SJSA1 (cell line): ENCODE measurements around the gene TLN1. TPM values are rescaled to one million over a fixed set of nuclear protein-coding genes. Genes with fewer than 3 reads are reported as not detected.

Source experiments
- DNase-seq, 2 experiments: peaks; one replicate each; pipeline ENCODE4 v3.0.0-alpha.2; 2015 to 2020; ENCODE audit warnings: low spot score in 2 of 2, low read depth in 1 of 2
- H3K27ac ChIP-seq: fragments of 250-450 bp; sonication (Bioruptor Pico); 2 replicates; pipeline ENCODE4 v1.5.1; 2020; ENCODE audit warnings: mild to moderate bottlenecking, moderate library complexity
- H3K27me3 ChIP-seq: fragments of 250-450 bp; sonication (Bioruptor Pico); replicated peaks from 2 replicates; pipeline ENCODE4 v1.5.1; 2020; ENCODE audit warnings: mild to moderate bottlenecking, moderate library complexity
- H3K36me3 ChIP-seq: fragments of 250-450 bp; sonication (Bioruptor Pico); 2 replicates; pipeline ENCODE4 v1.5.1; 2020; ENCODE audit warnings: mild to moderate bottlenecking
- H3K4me1 ChIP-seq: fragments of 250-450 bp; sonication (Bioruptor Pico); replicated peaks from 2 replicates; pipeline ENCODE4 v1.6.1; 2021; ENCODE audit warnings: mild to moderate bottlenecking
- H3K4me3 ChIP-seq: fragments of 250-450 bp; sonication (Bioruptor Pico); 2 replicates; pipeline ENCODE4 v1.5.1; 2020; ENCODE audit warnings: mild to moderate bottlenecking
- H3K9me3 ChIP-seq: fragments of 250-450 bp; sonication (Bioruptor Pico); replicated peaks from 2 replicates; pipeline ENCODE4 v1.5.1; 2020; ENCODE audit warnings: mild to moderate bottlenecking
- total RNA-seq: library from RNA; depleted of rRNA; stranded (reverse); fragments of >200 nt; shearing (Covaris generic); gene quantifications from 2 replicates; pipeline ENCODE4 v1.2.3, GENCODE V29; 2014

TLN1 gene
- total RNA-seq, 1 experiment from 2014 or later, result 213 TPM

- no peaks in the 10 kb centered on the region for H3K9me3 ChIP-seq
- peaks cover 18% of the 10 kb centered on the region for H3K36me3 ChIP-seq
- H3K27ac ChIP-seq, result peak overlapping the region; percentile 83
- H3K4me1 ChIP-seq, result peaks cover 21% of the 10 kb centered on the region
- H3K27me3 ChIP-seq, result no peaks in the 10 kb centered on the region
- H3K4me3 ChIP-seq, result peak overlapping the region; percentile 95
- DNase-seq, result no peak
Observed at GRCh38 chr9:35748242-35748857, 16.4 kb upstream of the TLN1 start.

GRCh38 chr9:35746583-35746982 lies 14.6 kb upstream of the TLN1 start:
- Histone ChIP-seq H3K9me3 (no peaks in the 10 kb centered on the region), H3K27ac (no peak overlapping the region), H3K4me3 (no peak overlapping the region; the same call in 1 of the 2 replicates), H3K27me3 (no peaks in the 10 kb centered on the region), H3K4me1 (peaks cover 21% of the 10 kb centered on the region), H3K36me3 (peaks cover 27% of the 10 kb centered on the region)
- DNase-seq, result peak in 1 of 2 experiments; percentile 4

DNA sequence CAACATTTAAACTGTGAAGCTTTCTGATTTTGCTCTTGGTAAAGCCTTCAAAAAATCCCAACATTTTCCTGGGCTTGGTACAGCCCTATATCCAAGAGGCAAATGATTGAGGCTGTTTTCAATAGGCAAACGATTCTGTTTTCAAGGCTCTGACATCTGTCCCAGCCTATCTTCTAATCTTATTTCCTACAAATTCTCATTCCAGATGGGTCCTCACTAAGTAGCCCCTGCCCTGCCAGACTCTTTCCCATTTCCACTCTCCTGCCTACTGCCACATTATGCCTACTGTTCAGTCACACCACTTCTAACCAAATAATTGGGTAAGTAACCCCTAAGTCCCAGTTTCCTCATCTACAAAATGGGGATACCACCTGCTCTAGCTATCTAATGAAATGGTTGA lies 13.6 kb upstream of the TLN1 start:
- H3K36me3 ChIP-seq, result peaks cover 27% of the 10 kb centered on the region
- no peak overlapping the region for H3K27ac ChIP-seq
- H3K9me3 ChIP-seq, result no peaks in the 10 kb centered on the region
- peaks cover 21% of the 10 kb centered on the region for H3K4me1 ChIP-seq
- H3K4me3 ChIP-seq, result no peak overlapping the region
- DNase-seq, result no peak
- H3K27me3 ChIP-seq, result no peaks in the 10 kb centered on the region

DNA sequence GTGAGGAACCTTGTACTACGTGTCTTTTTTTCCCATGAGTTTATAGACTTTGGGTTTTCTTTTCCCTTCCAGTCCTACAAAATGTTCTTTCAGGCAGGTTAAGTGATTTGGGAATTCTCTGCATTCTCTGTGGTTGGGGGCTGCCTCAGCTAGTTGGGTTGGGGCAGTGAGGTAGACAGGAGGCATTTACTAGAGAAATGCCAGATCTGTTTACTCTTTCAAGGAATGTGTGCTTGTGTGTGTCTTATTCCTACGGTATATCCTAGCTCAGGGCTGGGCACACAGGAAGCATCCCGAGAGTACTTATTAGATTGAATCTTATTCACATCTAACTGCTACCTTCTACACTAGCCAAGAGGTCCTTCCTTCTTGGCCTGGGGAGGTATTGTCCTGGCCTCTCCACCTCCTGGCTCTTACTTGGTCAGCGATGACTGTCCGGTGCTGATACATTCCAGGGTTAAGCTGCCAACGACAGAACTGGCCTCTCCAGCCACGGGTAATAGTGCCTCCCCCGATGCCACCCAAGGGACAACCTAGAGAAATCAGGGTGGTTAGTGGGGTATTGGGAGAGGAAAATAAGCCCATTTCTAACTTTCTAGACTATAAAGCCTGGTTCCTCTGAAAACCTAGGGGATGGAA lies 12.0 kb upstream of the TLN1 start:
- no peaks in the 10 kb centered on the region for H3K27me3 ChIP-seq
- H3K27ac ChIP-seq, result no peak overlapping the region
- H3K4me3 ChIP-seq, result no peak overlapping the region
- H3K9me3 ChIP-seq, result no peaks in the 10 kb centered on the region
- H3K36me3 ChIP-seq, result peaks cover 34% of the 10 kb centered on the region
- no peak for DNase-seq
- H3K4me1 ChIP-seq, result peaks cover 15% of the 10 kb centered on the region; the same call in 1 of the 2 replicates

DNA sequence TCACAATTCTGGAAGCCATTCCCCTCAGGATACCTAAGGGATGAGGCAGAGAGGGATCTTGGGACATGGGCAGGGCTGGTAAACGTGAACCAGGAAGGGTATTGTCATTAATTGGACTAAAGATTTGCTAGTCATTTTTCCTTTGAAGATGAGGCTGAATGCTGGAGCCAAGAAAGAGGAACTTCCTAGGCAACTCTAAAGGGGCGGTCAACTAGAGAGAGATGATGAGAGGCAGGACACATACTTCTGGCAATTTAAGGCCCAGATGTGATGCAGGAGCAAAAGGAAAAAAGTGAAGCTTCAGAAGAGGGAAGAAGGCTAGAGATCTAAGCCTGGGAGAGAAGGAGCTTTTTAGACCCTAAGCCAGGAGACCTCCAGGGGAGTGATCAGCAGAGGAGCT lies 11.5 kb upstream of the TLN1 start:
- Histone ChIP-seq H3K27me3 (no peaks in the 10 kb centered on the region), H3K9me3 (no peaks in the 10 kb centered on the region), H3K4me1 (peaks cover 15% of the 10 kb centered on the region; the same call in 1 of the 2 replicates), H3K27ac (no peak overlapping the region), H3K36me3 (peaks cover 37% of the 10 kb centered on the region), H3K4me3 (no peak overlapping the region)
- DNase-seq, result no peak

DNA sequence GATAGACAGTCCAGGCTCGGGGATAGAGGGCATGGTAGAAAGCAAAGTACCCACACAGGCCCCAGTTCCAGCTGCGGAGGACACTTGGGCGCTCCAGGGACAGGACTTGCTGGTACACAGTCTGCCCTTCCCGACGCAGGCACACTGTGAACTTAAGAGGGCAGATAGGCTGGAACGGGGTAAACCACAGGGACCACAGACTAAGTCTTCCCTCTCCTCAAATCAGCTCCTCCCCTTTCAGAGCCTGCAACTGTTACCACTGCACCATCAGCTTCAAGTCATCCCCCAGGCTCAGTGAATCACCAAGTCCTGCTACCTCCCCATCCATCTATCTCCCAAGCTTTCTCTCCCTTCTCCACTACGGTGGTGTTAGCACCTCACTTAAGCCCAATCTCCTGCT lies 9.7 kb upstream of the TLN1 start:
- no peak for DNase-seq
- H3K4me3 ChIP-seq, result no peak overlapping the region
- H3K27ac ChIP-seq, result no peak overlapping the region
- H3K9me3 ChIP-seq, result no peaks in the 10 kb centered on the region
- no peaks in the 10 kb centered on the region for H3K27me3 ChIP-seq
- H3K4me1 ChIP-seq, result peaks cover 6% of the 10 kb centered on the region; the same call in 1 of the 2 replicates
- H3K36me3 ChIP-seq, result peaks cover 55% of the 10 kb centered on the region

- Histone ChIP-seq H3K27me3 (no peaks in the 10 kb centered on the region), H3K36me3 (peaks cover 70% of the 10 kb centered on the region)
Observed at GRCh38 chr9:35740243-35740642, 8.2 kb upstream of the TLN1 start.

DNA sequence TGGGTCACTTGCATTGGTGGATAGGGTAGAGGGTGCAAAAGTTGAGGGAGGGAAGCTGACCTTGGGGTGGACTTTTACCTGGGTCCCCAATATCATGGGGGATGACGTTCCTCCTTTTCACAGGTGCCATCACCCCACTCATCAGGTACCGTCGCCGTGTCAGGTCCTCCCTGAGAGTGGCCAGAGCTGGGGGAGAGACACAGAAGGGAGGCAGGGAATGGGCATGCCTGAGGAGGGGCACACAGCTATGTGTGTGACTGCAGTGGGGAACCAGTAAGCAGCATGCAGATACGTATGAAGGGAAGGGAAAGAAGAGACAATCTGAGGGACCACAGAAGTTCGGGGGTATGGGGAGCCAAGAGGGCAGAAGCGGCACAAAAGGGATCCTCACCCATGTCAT lies 6.9 kb upstream of the TLN1 start:
- H3K36me3 ChIP-seq, result peaks cover 65% of the 10 kb centered on the region
- H3K9me3 ChIP-seq, result no peaks in the 10 kb centered on the region
- H3K4me1 ChIP-seq, result no peaks in the 10 kb centered on the region
- DNase-seq, result no peak
- no peaks in the 10 kb centered on the region for H3K27me3 ChIP-seq
- no peak overlapping the region for H3K4me3 ChIP-seq
- H3K27ac ChIP-seq, result no peak overlapping the region

More at GRCh38 chr9:35740243-35740642, 8.2 kb upstream of the TLN1 start:
- no peaks in the 10 kb centered on the region for H3K9me3 ChIP-seq
- no peaks in the 10 kb centered on the region for H3K4me1 ChIP-seq
- H3K27ac ChIP-seq, result no peak overlapping the region
- DNase-seq, result no peak
- H3K4me3 ChIP-seq, result no peak overlapping the region

- Histone ChIP-seq H3K4me1 (peaks cover 6% of the 10 kb centered on the region), H3K36me3 (peaks cover 63% of the 10 kb centered on the region), H3K27me3 (no peaks in the 10 kb centered on the region), H3K4me3 (no peak overlapping the region), H3K27ac (no peak overlapping the region), H3K9me3 (no peaks in the 10 kb centered on the region)
- DNase-seq, result no peak
Observed at GRCh38 chr9:35738186-35738585, 6.2 kb upstream of the TLN1 start.

- peaks cover 57% of the 10 kb centered on the region for H3K36me3 ChIP-seq
- H3K9me3 ChIP-seq, result no peaks in the 10 kb centered on the region
- H3K4me1 ChIP-seq, result peaks cover 9% of the 10 kb centered on the region
- DNase-seq, result no peak
- H3K4me3 ChIP-seq, result no peak overlapping the region
- H3K27me3 ChIP-seq, result no peaks in the 10 kb centered on the region
- H3K27ac ChIP-seq, result no peak overlapping the region
Observed at GRCh38 chr9:35737143-35737542, 5.1 kb upstream of the TLN1 start.

- no peaks in the 10 kb centered on the region for H3K9me3 ChIP-seq
- H3K27me3 ChIP-seq, result no peaks in the 10 kb centered on the region
- peaks cover 9% of the 10 kb centered on the region for H3K4me1 ChIP-seq
- peak; percentile 36 to 57 for DNase-seq
- peaks cover 57% of the 10 kb centered on the region for H3K36me3 ChIP-seq
- no peak overlapping the region for H3K27ac ChIP-seq
- H3K4me3 ChIP-seq, result no peak overlapping the region
Observed at GRCh38 chr9:35736201-35736633, 4.2 kb upstream of the TLN1 start.

- Histone ChIP-seq H3K36me3 (peaks cover 51% of the 10 kb centered on the region), H3K4me1 (peaks cover 27% of the 10 kb centered on the region), H3K9me3 (no peaks in the 10 kb centered on the region), H3K27ac (no peak overlapping the region), H3K27me3 (no peaks in the 10 kb centered on the region), H3K4me3 (no peak overlapping the region)
- DNase-seq, result no peak
Observed at GRCh38 chr9:35734096-35734495, 2.1 kb upstream of the TLN1 start.

DNA sequence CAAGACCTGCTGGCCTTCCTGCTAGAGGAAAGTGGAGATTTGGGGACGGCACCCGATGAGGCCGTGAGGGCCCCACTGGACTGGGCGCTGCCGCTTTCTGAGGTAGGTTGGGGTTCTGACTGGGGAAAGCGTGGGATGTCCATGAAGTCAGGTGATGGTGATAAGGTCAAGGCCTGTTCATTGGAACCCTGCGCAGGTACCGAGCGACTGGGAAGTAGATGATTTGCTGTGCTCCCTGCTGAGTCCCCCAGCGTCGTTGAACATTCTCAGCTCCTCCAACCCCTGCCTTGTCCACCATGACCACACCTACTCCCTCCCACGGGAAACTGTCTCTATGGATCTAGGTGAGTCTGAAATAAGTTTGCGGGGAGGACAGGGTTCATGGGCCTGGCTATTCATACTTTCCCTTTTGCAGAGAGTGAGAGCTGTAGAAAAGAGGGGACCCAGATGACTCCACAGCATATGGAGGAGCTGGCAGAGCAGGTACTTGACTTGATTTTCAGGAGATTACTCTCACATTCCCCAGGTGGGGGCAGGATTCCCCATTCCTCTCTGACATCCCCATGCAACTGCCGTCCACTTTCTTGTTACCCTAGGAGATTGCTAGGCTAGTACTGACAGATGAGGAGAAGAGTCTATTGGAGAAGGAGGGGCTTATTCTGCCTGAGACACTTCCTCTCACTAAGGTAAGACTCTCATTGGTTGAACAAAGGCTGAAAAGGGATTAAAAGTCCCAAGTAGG lies 976 bp upstream of the TLN1 start:
- H3K9me3 ChIP-seq, result no peaks in the 10 kb centered on the region
- H3K4me1 ChIP-seq, result peaks cover 39% of the 10 kb centered on the region
- peak overlapping the region; percentile 73 for H3K27ac ChIP-seq
- H3K36me3 ChIP-seq, result peaks cover 42% of the 10 kb centered on the region
- DNase-seq, result peak in 1 of 2 experiments; percentile 39
- no peaks in the 10 kb centered on the region for H3K27me3 ChIP-seq
- H3K4me3 ChIP-seq, result peak overlapping the region; percentile 52
